Femur (tissue), 1 donor: ENCODE measurements around the gene SF3B6.

Experiments used
- DNase-seq: peaks from one replicate; pipeline ENCODE4 v3.0.0-alpha.2; 2017

The SF3B6 gene

DNA sequence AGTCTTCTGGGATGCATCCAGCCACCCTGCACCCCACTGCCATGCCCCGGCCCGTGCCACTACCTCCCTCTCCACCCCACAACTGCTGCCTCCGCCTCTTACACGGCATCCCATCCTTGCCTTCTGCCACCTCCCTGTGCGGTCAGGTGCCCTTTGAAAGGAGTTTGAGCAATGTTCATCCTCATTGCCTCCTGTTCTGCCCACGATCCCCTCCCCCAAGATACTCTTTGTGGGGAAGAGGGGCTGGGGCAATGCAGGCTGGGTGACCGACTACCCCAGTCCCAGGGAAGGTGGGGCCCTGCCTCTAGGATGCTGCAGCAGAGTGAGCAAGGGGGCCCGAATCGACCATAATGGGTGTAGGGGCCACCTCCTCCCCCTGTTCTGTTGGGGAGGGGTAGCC is 57.9 kb downstream of the SF3B6 start:
- no peak for DNase-seq

DNA sequence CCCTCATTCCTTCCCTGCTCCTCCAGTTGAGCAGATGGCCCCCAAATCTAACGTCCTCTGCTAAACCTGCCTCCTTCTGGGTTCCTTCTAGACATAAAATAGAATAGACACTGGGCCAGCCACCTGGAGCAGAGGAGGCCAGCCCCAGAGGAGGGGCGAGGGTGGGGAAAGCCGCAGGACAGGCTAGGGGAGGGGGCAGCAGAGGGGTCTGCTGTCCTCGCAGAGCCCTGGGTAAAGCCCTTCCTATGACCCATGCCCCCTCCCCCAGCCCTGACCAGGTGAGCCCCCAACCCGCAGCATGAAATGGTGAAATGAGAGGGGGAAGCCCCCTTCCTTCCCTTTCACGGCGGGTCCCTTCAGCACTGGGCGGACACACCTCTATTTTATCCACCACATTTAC is 58.4 kb downstream of the SF3B6 start:
- no peak for DNase-seq
